ENCODE data around the gene ZNF563. TPM values are rescaled to one million over a fixed set of nuclear protein-coding genes. Genes with fewer than 3 reads are reported as not detected.

ZNF563 gene
- total and polyA plus RNA-seq, 10 of the 15 experiments (the other 5 are each of a cell fraction or from before 2014, with no cell fraction given) = 1.7 to 6.4 (median 2.8) TPM

DNA sequence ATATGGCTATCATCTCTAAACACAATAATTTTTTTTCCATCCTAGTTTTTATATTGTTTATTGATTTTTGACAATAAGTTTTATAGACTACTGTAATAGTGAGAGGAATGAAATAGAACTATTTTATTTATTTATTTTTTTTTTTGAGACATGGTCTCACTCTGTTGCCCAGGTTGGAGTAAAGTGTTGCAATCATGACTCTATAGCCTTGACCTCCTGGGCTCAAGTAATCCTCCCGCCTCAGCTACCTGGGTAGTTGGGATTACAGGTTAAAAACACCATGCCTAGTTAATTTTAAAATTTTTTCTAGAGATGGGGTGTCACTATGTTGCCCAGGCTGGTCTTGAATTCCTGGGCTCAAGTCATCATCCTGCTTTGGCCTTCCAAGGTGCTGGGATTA is 40.6 kb upstream of the ZNF563 start:
- CTCF ChIA-PET = no interaction called here
- POLR2A ChIA-PET = no interaction called here
- BruUV-seq (replicated peaks) = no TSS peak

DNA sequence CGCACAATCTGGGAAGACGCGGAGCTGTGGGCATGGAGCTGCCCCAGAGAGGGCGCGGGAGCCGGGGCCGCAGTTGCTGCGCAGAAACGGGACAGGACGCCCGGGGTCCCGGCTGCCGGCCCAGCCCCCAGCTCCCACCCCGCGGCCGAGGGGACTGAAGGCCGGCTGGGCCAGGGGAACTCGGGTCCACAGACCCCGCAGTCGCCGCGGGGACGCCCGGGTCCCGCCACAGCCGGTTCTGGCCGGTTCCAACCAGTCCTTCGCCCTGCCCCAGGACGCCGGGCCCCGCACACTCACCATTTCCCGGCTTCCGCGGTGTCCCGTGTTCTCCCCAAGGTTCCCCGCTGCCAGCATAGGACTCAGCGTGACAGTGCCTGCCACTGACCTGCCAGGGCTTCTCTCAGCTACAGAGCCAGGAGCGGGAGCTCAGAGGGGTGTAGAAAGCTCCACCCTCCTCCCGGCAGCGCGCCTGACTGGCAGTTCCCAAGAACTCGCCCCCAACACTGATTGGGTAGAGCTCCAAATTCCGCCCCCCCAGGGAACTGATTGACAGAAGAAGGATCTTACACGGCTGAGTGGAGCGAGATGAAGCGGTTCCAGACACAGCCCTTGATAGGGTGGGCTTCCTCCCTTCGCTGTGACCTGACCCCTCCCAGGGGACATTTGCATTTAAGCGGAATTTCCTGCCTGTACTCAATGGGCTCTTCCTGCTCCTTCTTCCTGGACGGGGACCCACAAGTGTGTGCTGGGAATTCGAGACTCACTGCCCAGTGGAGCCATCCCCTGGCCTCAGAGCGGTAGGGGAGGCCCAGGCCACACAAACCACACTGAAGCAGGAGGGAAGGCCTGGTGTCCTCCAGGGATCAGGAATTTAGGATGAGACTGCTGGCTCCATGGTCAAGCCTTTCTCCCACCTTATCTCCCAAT is 32.1 kb upstream of the ZNF563 start, which contains the start of gene ZNF442:
Gene ZNF442, minus strand, starts transcription at position 448 of the 927 bp plus-strand sequence. CDS start 2,052 bp downstream, outside the sequence.
- no peaks in the 10 kb centered on the region for H4K20me1 ChIP-seq (ENCODE audit: control insufficient read depth, insufficient read depth)
- peak; percentile 90 for ATAC-seq
- in situ Hi-C loops (cut with MboI) = no loop called here
- H3K4me3 ChIP-seq = peak within 1 kb of the TSS; percentile 74
- DNase-seq (ENCODE audit: low read depth, low spot score) = peak; percentile 63
- peak within 1 kb of the TSS; percentile 66 for H3K9ac ChIP-seq (ENCODE audit: control insufficient read depth, insufficient read depth, low read length)
- peak; percentile 83 for FAIRE-seq
- WGBS (ENCODE audit: insufficient coverage, insufficient replicate concordance, low lambda C conversion rate, missing lambda C conversion rate) = under 1% methylated on average over 40 of the region's 51 CpGs
- CTCF ChIA-PET = interaction anchor here (0.9 to 1.1 kb wide), 3 partner anchors 33 to 123 kb away, joined by 3 to 4 read pairs (median 3); partner anchors contain the start of gene ZNF563
- peak within 1 kb of the TSS; percentile 96 for H3K4me2 ChIP-seq (ENCODE audit: control insufficient read depth, insufficient read depth)
- BruUV-seq (replicated peaks) = no TSS peak
- intact Hi-C loops (cut with micrococcal nuclease; ENCODE audit: unreplicated experiment) = no loop called here
- POLR2A ChIA-PET = interaction anchor here (0.5 to 1.0 kb wide), 4 partner anchors 32 to 247 kb away, joined by 3 to 8 read pairs (median 4); partner anchors contain the start of genes ZNF44 and ZNF563
- H3K27ac ChIP-seq (ENCODE audit: control insufficient read depth, insufficient read depth) = peak within 1 kb of the TSS; percentile 55
- RAD21 ChIA-PET (ENCODE audit: unreplicated experiment) = interaction anchor here (0.6 to 1.5 kb wide), 6 partner anchors 33 to 568 kb away, joined by 3 to 22 read pairs (median 4); partner anchors contain the start of genes ZNF443, ZNF491 and ZNF563
- no peaks in the 10 kb centered on the region; the same call in 1 of the 2 replicates for H3K79me2 ChIP-seq (ENCODE audit: control insufficient read depth, insufficient read depth, low read length)
- H3K27me3 ChIP-seq (replicated peaks in 1 of 2; ENCODE audit: control insufficient read depth in 2 of 2, insufficient read depth in 2 of 2, low read length in 1 of 2) = no peaks in the 10 kb centered on the region
- peaks cover 4% of the 10 kb centered on the region; the same call in 2 of the 3 replicates for H3K9me3 ChIP-seq (replicated peaks; ENCODE audit: control insufficient read depth, insufficient read depth, low read length)
- H2AFZ ChIP-seq (ENCODE audit: control insufficient read depth, low read depth, low read length) = peak within 1 kb of the TSS; percentile 93
- no peaks in the 10 kb centered on the region for H3K36me3 ChIP-seq (ENCODE audit: control insufficient read depth in 2 of 2, insufficient read depth in 2 of 2, low read length in 1 of 2)
- H3K4me1 ChIP-seq (ENCODE audit: control insufficient read depth, insufficient read depth, low read length) = no peaks in the 10 kb centered on the region; the same call in 1 of the 2 replicates
- SMC1A ChIA-PET (ENCODE audit: uncharacterized antibody, unreplicated experiment) = interaction anchor here (0.8 to 2.8 kb wide), 3 partner anchors 33 to 130 kb away, joined by 3 to 11 read pairs (median 5); partner anchors contain the start of gene ZNF563
- TF ChIP-seq DPF2 (IDR thresholded peaks at IDR 0.05) (0 out of 2 replicates have a peak, but pooled peaks have one; percentile 48), IRF4 (IDR thresholded peaks at IDR 0.05; ENCODE audit: low read depth, low read length) (no peak), EED (IDR thresholded peaks at IDR 0.05; ENCODE audit: low read depth) (peak; percentile 20; the same call in 1 of the 2 replicates), RAD21 (IDR thresholded peaks at IDR 0.05; ENCODE audit: insufficient read depth, low read depth, low read length) (peak; percentile 31; the same call in 1 of the 2 replicates), CEBPB (IDR thresholded peaks at IDR 0.05; ENCODE audit: borderline replicate concordance in 1 of 2, low read depth in 2 of 2, low read length in 2 of 2) (no peak), MXI1 (IDR thresholded peaks at IDR 0.05; ENCODE audit: low read depth, low read length) (no peak)
- TF ChIP-seq, protein P1, sequence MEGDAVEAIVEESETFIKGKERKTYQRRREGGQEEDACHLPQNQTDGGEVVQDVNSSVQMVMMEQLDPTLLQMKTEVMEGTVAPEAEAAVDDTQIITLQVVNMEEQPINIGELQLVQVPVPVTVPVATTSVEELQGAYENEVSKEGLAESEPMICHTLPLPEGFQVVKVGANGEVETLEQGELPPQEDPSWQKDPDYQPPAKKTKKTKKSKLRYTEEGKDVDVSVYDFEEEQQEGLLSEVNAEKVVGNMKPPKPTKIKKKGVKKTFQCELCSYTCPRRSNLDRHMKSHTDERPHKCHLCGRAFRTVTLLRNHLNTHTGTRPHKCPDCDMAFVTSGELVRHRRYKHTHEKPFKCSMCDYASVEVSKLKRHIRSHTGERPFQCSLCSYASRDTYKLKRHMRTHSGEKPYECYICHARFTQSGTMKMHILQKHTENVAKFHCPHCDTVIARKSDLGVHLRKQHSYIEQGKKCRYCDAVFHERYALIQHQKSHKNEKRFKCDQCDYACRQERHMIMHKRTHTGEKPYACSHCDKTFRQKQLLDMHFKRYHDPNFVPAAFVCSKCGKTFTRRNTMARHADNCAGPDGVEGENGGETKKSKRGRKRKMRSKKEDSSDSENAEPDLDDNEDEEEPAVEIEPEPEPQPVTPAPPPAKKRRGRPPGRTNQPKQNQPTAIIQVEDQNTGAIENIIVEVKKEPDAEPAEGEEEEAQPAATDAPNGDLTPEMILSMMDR (IDR thresholded peaks at IDR 0.05 in 2 of 3, conservative IDR thresholded peaks at IDR 0.05 in 1 of 3; ENCODE audit: control insufficient read depth in 2 of 3, extremely low read depth in 1 of 3, insufficient read depth in 1 of 3, low read depth in 3 of 3, low read length in 3 of 3) = peak in 2 of 3 experiments; percentile 23 to 27; a peak in 2 of 6 replicates

More for the DNA sequence above, 40.6 kb upstream of the ZNF563 start:
- no peak overlapping the region for H3K4me3 ChIP-seq
- 0% methylated on average over 1 of the region's 1 CpG for WGBS (ENCODE audit: insufficient coverage, insufficient replicate concordance, low lambda C conversion rate, missing lambda C conversion rate)
- intact Hi-C loops (cut with micrococcal nuclease; ENCODE audit: unreplicated experiment) = no loop called here
- DNase-seq (ENCODE audit: low read depth, low spot score) = no peak
- ChIA-PET RAD21 (ENCODE audit: unreplicated experiment) (no interaction called here), SMC1A (ENCODE audit: uncharacterized antibody, unreplicated experiment) (no interaction called here)
- no peaks in the 10 kb centered on the region for H3K27me3 ChIP-seq (replicated peaks in 1 of 2; ENCODE audit: control insufficient read depth in 2 of 2, insufficient read depth in 2 of 2, low read length in 1 of 2)
- H3K9ac ChIP-seq (ENCODE audit: control insufficient read depth, insufficient read depth, low read length) = no peak overlapping the region
- peaks cover 6% of the 10 kb centered on the region; the same call in 2 of the 3 replicates for H3K9me3 ChIP-seq (replicated peaks; ENCODE audit: control insufficient read depth, insufficient read depth, low read length)
- H2AFZ ChIP-seq (ENCODE audit: control insufficient read depth, low read depth, low read length) = no peak overlapping the region
- FAIRE-seq = no peak
- no peaks in the 10 kb centered on the region for H3K79me2 ChIP-seq (ENCODE audit: control insufficient read depth, insufficient read depth, low read length)
- H3K4me2 ChIP-seq (ENCODE audit: control insufficient read depth, insufficient read depth) = no peak overlapping the region
- no peak for ATAC-seq
- H3K27ac ChIP-seq (ENCODE audit: control insufficient read depth, insufficient read depth) = no peak overlapping the region
- no peak for TF ChIP-seq NFXL1 (IDR thresholded peaks at IDR 0.05; ENCODE audit: borderline replicate concordance)
- TF ChIP-seq CBX5 (IDR thresholded peaks at IDR 0.05; ENCODE audit: low read depth) = no peak
- TF ChIP-seq MXI1 (IDR thresholded peaks at IDR 0.05; ENCODE audit: low read depth, low read length) = no peak
- no peak for TF ChIP-seq NR2C2 (IDR thresholded peaks at IDR 0.05; ENCODE audit: borderline replicate concordance, control insufficient read depth, insufficient read length, low read depth)
- TF ChIP-seq ZNF24 (IDR thresholded peaks at IDR 0.05) = no peak
- TF ChIP-seq KDM1A (IDR thresholded peaks at IDR 0.05; ENCODE audit: borderline replicate concordance) = no peak
- H4K20me1 ChIP-seq (ENCODE audit: control insufficient read depth, insufficient read depth) = no peaks in the 10 kb centered on the region
- in situ Hi-C loops (cut with MboI) = no loop called here
- no peaks in the 10 kb centered on the region for H3K36me3 ChIP-seq (ENCODE audit: control insufficient read depth in 2 of 2, insufficient read depth in 2 of 2, low read length in 1 of 2)
- no peaks in the 10 kb centered on the region for H3K4me1 ChIP-seq (ENCODE audit: control insufficient read depth, insufficient read depth, low read length)

Data from GM12878 (cell line).